Measurements from ENCODE around the gene APOBEC3B. TPM values are rescaled to one million over a fixed set of nuclear protein-coding genes. Genes with fewer than 3 reads are reported as not detected.
"Not testable (repeated sequence)": the region's sequence is repeated elsewhere in the genome, so short reads cannot be mapped to it uniquely, and the experiment has no call there.

Gene APOBEC3B
- total RNA-seq, 2 donors from 2014 or later, result 0.42 TPM; not detected in 1

- Histone ChIP-seq H3K27me3 (replicated peaks; ENCODE audit: insufficient read depth) (no peaks in the 10 kb centered on the region), H3K36me3 (no peaks in the 10 kb centered on the region), H3K4me1 (ENCODE audit: control insufficient read depth in 1 of 2, low read depth in 2 of 2) (no peaks in the 10 kb centered on the region), H3K27ac (no peak overlapping the region), H3K9me3 (no peaks in the 10 kb centered on the region), H3K4me3 (no peak overlapping the region)
- TF ChIP-seq CTCF (IDR thresholded peaks at IDR 0.05), result no peak
- no peak for ATAC-seq (ENCODE audit: insufficient number of reproducible peaks, low FRiP score, low read depth)
- no peak for DNase-seq (ENCODE audit: low spot score)
Observed at GRCh38 chr22:38942702-38943101, 39.4 kb upstream of the APOBEC3B start.

- DNase-seq (ENCODE audit: low spot score), result no peak
- no peak for ATAC-seq (ENCODE audit: insufficient number of reproducible peaks, low FRiP score, low read depth)
- no peaks in the 10 kb centered on the region for H3K36me3 ChIP-seq
- no peaks in the 10 kb centered on the region for H3K27me3 ChIP-seq (replicated peaks; ENCODE audit: insufficient read depth)
- H3K27ac ChIP-seq, result no peak overlapping the region
- no peaks in the 10 kb centered on the region for H3K9me3 ChIP-seq
- H3K4me1 ChIP-seq (ENCODE audit: control insufficient read depth in 1 of 2, low read depth in 2 of 2), result no peaks in the 10 kb centered on the region
- no peak overlapping the region for H3K4me3 ChIP-seq
- no peak for TF ChIP-seq CTCF (IDR thresholded peaks at IDR 0.05)
Observed at GRCh38 chr22:38943201-38943600, 38.9 kb upstream of the APOBEC3B start.

- H3K27me3 ChIP-seq (replicated peaks; ENCODE audit: insufficient read depth), result no peaks in the 10 kb centered on the region
- ATAC-seq (ENCODE audit: insufficient number of reproducible peaks, low FRiP score, low read depth), result no peak
Observed at GRCh38 chr22:38943882-38944281, 38.3 kb upstream of the APOBEC3B start.

GRCh38 chr22:38944653-38945052 lies 37.5 kb upstream of the APOBEC3B start:
- H3K4me1 ChIP-seq (ENCODE audit: control insufficient read depth in 1 of 2, low read depth in 2 of 2), result no peaks in the 10 kb centered on the region
- no peak overlapping the region for H3K4me3 ChIP-seq
- ATAC-seq (ENCODE audit: insufficient number of reproducible peaks, low FRiP score, low read depth) (no peak), DNase-seq (ENCODE audit: low spot score) (no peak)
- H3K36me3 ChIP-seq, result no peaks in the 10 kb centered on the region
- H3K27me3 ChIP-seq (replicated peaks; ENCODE audit: insufficient read depth), result no peaks in the 10 kb centered on the region
- no peak for TF ChIP-seq CTCF (IDR thresholded peaks at IDR 0.05)
- H3K9me3 ChIP-seq, result no peaks in the 10 kb centered on the region
- no peak overlapping the region for H3K27ac ChIP-seq

More at GRCh38 chr22:38943882-38944281, 38.3 kb upstream of the APOBEC3B start:
- no peak for DNase-seq (ENCODE audit: low spot score)
- no peaks in the 10 kb centered on the region for H3K9me3 ChIP-seq
- no peak overlapping the region for H3K27ac ChIP-seq
- TF ChIP-seq CTCF (IDR thresholded peaks at IDR 0.05), result no peak
- no peaks in the 10 kb centered on the region for H3K36me3 ChIP-seq
- H3K4me3 ChIP-seq, result no peak overlapping the region
- H3K4me1 ChIP-seq (ENCODE audit: control insufficient read depth in 1 of 2, low read depth in 2 of 2), result no peaks in the 10 kb centered on the region

- not testable (repeated sequence) for H3K4me1 ChIP-seq (ENCODE audit: control insufficient read depth in 1 of 2, low read depth in 2 of 2); H3K9me3 ChIP-seq; H3K36me3 ChIP-seq; ATAC-seq (ENCODE audit: insufficient number of reproducible peaks, low FRiP score, low read depth); H3K27me3 ChIP-seq (replicated peaks; ENCODE audit: insufficient read depth); H3K4me3 ChIP-seq; H3K27ac ChIP-seq; DNase-seq (ENCODE audit: low spot score)
Observed at GRCh38 chr22:38945706-38946338, 36.3 kb upstream of the APOBEC3B start.

- H3K4me1 ChIP-seq (ENCODE audit: control insufficient read depth in 1 of 2, low read depth in 2 of 2), result no peaks in the 10 kb centered on the region
- no peaks in the 10 kb centered on the region for H3K9me3 ChIP-seq
- TF ChIP-seq CTCF (IDR thresholded peaks at IDR 0.05), result no peak
- H3K36me3 ChIP-seq, result no peaks in the 10 kb centered on the region
- ATAC-seq (ENCODE audit: insufficient number of reproducible peaks, low FRiP score, low read depth) (no peak), DNase-seq (ENCODE audit: low spot score) (no peak)
- no peak overlapping the region for H3K27ac ChIP-seq
- H3K4me3 ChIP-seq, result no peak overlapping the region
- H3K27me3 ChIP-seq (replicated peaks; ENCODE audit: insufficient read depth), result no peaks in the 10 kb centered on the region
Observed at GRCh38 chr22:38946771-38947170, 35.4 kb upstream of the APOBEC3B start.

All from thoracic aorta (tissue), 2 donors.